Epithelial cell of esophagus (primary cell): ENCODE data around the gene PDE8B.
"Not testable (repeated sequence)": the region's sequence is repeated elsewhere in the genome, so short reads cannot be mapped to it uniquely, and the experiment has no call there.

ENCODE experiments used
- DNase-seq: peaks from one replicate; pipeline ENCODE4 v3.0.0; 2010; ENCODE audit warnings: low read depth
- H3K4me3 ChIP-seq: 2 replicates; pipeline ENCODE4 v1.5.1; 2011; ENCODE audit warnings: mild to moderate bottlenecking, low read length, control low read depth
- TF ChIP-seq, protein P1 (sequence below): IDR thresholded peaks from 2 replicates; pipeline ENCODE4 v1.5.1; 2011; ENCODE audit warnings: low read depth, mild to moderate bottlenecking, low read length, control low read depth, inconsistent platforms; ENCODE audit not compliant: insufficient read depth; ENCODE audit errors: missing control alignments

PDE8B gene

DNA sequence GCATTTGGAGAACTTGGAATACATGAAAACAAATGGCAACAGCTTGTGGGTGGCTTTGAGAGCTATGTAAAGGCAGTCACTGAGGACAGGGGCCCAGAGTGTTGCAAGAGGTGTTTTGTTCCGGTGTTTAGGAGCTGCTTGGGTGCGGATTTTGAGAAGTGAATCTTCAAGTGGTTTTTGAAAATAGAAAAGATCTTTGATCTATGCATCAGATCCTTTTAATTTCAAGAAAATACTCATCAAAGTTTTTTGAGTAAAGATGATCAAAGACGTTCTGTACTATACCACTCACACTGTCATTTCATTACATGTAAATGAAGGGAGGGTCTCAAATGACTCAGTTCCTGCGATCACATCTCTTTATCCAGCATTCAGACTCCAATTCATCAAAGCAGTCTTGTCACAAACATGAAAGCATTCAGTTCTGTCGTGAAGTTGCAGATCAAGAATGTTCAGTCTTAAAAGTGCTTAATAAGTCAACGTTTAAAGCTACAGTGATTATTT, 169.1 kb downstream of the PDE8B start:
- no peak overlapping the region for H3K4me3 ChIP-seq
- peak; percentile 27 for DNase-seq
- TF ChIP-seq, protein P1, sequence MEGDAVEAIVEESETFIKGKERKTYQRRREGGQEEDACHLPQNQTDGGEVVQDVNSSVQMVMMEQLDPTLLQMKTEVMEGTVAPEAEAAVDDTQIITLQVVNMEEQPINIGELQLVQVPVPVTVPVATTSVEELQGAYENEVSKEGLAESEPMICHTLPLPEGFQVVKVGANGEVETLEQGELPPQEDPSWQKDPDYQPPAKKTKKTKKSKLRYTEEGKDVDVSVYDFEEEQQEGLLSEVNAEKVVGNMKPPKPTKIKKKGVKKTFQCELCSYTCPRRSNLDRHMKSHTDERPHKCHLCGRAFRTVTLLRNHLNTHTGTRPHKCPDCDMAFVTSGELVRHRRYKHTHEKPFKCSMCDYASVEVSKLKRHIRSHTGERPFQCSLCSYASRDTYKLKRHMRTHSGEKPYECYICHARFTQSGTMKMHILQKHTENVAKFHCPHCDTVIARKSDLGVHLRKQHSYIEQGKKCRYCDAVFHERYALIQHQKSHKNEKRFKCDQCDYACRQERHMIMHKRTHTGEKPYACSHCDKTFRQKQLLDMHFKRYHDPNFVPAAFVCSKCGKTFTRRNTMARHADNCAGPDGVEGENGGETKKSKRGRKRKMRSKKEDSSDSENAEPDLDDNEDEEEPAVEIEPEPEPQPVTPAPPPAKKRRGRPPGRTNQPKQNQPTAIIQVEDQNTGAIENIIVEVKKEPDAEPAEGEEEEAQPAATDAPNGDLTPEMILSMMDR: no peak

DNA sequence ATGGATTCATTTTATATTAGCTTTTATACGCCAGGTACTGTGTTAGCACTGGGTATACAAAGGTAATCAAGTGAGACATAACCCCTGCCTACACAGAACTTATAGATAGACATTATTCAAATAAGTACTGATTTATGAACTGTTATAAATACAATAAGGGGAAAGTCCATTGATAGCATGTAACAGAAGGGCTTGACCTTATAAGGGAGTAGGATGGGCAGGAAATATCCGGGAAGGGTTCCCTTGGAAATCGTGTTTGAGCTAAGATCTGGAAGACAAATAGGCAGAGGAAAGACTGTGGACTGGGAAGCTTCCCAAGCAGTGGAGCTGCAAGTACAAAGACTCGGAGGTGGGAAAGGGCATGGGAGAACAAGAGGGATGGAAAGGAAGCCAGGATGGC, 170.2 kb downstream of the PDE8B start:
- no peak overlapping the region for H3K4me3 ChIP-seq
- DNase-seq: no peak
- TF ChIP-seq, protein P1: no peak

DNA sequence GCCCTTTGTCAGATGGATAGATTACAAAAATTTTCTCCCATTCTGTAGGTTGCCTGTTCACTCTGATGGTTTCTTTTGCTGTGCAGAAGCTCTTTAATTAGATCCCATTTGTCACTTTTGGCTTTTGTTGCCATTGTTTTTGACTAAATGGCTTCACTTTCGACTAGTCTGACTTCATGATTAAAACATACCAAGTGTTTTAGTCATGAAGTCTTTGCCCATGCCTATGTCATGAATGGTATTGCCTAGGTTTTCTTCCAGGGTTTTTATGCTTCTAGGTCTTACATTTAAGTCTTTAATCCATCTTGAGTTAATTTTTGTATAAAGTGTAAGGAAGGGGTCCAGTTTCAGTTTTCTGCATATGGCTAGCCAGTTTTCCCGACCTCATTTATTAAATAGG, 172.9 kb downstream of the PDE8B start:
- DNase-seq: peak; percentile 10
- H3K4me3 ChIP-seq: not testable (repeated sequence)

DNA sequence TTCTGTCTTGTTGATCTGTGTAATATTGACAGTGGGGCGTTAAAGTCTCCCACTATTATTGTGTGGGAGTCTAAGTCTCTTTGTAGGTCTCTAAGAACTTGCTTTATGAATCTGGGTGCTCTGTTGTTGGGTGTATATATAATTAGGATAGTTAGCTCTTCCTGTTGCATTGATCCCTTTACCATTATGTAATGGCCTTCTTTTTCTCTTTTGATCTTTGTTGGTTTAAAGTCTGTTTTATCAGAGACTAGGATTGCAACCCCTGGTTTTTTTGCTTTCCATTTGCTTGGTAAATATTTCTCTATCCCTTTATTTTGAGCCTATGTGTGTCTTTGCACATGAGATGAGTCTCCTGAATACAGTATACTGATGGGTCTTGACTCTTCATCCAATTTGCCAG, 175.9 kb downstream of the PDE8B start:
- not testable (repeated sequence) for DNase-seq, H3K4me3 ChIP-seq

- TF ChIP-seq, protein P1: no peak
- DNase-seq: no peak
- H3K4me3 ChIP-seq: no peak overlapping the region
These were observed 179.3 kb downstream of the PDE8B start for GRCh38 chr5:77389746-77390145.

GRCh38 chr5:77390221-77390620, 179.7 kb downstream of the PDE8B start:
- no peak overlapping the region for H3K4me3 ChIP-seq
- no peak for DNase-seq
- TF ChIP-seq, protein P1: no peak

DNA sequence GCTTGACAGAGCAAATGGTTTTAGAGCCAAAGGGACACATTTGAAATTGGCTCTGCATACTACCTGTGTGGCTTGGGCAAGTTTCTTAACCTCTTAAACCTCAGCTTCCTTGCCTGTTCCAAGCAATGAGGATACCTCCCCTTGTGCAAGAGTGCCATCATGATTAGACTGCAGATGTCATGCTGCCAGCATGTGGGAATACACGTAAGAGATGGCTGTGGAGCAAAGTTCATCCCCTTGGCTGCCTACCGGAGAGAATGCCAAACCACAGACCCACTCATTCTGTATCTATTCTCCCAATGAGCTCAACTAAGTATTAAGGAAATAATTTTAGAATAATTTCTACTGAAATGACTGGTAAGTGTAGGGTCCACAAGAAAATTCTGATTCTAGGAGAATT, 180.3 kb downstream of the PDE8B start:
- no peak for DNase-seq
- H3K4me3 ChIP-seq: no peak overlapping the region
- TF ChIP-seq, protein P1: no peak

- no peak for DNase-seq
- TF ChIP-seq, protein P1: no peak
These were observed 180.8 kb downstream of the PDE8B start for GRCh38 chr5:77391240-77391765.

More at GRCh38 chr5:77391240-77391765, 180.8 kb downstream of the PDE8B start:
- no peak overlapping the region for H3K4me3 ChIP-seq
